Activated CD8-positive, alpha-beta memory T cell treated with anti-CD3 and anti-CD28 coated beads, Interleukin-2, amount 50 U/mL, for 48 hours (primary cell): ENCODE measurements around the gene DCANP1.
"Not testable (repeated sequence)": the region's sequence is repeated elsewhere in the genome, so short reads cannot be mapped to it uniquely, and the experiment has no call there.

ENCODE experiments used
- DNase-seq: peaks from one replicate; pipeline ENCODE4 v3.0.0-alpha.2; 2020

Gene DCANP1, protein sequence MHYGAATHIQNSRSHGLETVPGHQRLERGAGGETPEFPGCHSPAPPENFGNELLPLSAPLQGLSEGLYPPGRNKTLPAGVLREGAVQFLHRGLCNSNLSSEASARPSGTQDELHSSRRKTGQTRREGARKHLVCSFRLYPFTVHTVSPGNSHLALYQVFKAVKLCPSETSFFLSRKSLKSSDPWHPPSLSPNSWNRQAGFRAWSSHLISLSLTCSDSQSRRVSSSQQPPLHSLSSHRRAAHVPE

DNA sequence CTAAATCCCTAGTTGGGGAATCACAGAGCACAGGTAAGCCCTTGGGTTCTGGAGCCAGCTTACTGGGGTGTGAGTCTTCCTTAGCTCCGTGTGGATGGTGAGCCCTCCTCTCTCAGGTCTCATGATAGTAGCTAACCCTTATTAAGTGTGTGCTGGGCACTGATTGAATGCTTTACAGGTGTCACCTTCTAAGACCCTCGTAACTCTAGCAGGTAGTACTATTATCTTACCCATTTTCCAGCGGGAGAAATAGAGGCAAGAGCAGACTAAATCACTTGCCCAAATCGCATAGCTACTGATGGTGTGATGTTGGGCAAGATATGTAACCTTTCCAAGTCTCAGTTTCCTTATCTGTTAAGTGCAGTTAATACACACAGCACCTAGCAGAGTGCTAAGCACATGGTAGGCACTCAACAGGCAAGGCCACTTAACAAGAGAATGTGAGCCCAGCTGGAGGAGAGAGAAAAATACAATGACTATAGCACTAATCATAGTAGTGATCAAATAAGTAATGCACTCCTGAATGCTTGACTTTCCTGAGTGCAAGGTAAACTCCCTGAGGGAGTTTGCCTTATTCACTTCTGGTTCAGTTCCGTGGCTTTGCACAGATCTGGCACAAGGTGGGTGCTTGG lies at the start of gene DCANP1:
Gene DCANP1, minus strand, starts transcription at position 51 of the 632 bp plus-strand sequence. CDS start 240 bp downstream, outside the sequence.
- DNase-seq, result peak; percentile 8

DNA sequence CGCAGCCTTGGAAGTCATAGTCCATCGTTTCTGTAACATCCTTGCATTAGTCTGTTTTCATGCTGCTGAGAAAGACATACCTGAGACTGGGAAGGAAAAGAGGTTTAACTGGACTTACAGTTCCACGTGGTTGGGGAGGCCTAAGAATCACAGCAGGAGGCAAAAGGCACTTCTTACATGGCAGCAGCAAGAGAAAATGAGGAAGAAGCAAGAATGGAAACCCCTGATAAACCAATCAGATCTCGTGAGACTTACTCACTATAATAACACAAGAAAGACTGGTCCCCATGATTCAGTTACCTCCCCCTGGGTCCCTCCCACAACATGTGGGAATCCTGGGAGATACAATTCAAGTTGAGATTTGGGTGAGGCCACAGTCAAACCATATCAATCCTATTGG lies 48.4 kb upstream of the DCANP1 start:
- not testable (repeated sequence) for DNase-seq

DNA sequence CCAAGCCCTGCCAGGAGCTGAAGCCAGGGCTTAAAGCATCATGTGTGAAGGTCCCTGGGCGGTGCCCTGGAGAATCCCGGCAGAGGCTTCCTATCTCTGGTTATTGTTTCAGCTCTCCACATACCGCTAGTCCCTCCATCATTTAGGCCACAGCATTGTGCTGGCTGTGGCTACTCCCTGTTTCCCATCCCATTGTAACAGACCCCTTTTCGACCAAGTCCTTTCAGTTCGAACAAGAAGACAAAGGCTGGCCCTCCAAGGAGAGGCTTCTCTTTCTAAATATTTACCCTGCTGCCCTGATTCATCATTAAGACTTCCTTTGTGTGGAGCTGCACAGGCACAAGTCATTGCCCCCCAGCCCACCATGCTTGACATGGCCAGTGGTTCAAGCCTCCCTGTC lies 47.0 kb upstream of the DCANP1 start:
- no peak for DNase-seq

DNA sequence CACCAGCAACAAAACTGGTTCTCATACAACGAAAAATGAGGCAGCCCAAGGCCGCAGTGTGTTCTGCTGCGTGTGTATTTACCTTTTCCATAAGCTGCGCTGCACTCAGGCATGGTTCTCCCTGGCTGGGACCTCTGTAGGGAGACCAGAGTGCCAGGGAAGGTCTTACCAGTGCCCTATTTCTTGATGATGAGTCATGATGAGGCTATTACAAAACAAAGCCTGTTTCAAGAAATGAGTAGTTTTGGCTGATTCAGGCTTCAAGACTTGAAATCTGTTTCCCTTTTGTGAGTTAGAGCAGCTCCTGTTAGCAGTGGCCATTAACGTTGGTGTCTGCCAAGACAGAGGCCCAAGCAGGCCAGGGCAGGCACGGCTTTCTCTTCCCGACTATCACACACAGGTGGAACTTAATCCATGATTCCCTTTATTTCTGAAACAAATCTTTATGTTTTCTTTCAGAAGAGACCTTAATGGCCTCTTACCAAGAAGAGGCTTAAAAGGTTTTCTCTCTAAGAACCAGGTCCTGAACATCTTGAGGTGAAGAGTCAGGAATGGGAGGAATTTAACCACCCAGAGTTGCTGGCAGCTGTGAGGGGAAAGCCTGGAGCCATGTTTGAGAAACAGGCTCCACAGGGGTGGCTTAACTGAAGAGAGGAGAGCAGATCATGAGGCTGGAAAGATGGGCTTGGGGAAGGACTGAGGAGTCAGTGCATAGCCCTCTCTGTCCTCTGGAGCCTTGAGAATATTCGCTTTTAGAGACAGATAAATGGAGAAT lies 46.4 kb upstream of the DCANP1 start:
- no peak for DNase-seq

DNA sequence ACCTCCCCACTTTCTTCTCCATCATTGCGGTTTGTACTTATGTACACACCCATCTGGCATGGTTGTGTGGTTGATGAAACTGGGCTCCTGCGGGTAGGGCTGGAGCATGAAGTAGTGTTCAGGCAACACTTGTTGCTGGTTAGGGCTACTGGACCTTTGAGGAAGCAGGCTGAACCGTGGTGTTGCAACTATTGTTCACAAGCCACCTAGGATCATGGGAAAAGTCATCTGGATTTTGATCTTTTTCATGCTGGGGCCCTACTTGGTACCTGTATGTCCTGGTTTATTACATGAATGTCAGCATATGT lies 45.1 kb upstream of the DCANP1 start:
- no peak for DNase-seq

DNA sequence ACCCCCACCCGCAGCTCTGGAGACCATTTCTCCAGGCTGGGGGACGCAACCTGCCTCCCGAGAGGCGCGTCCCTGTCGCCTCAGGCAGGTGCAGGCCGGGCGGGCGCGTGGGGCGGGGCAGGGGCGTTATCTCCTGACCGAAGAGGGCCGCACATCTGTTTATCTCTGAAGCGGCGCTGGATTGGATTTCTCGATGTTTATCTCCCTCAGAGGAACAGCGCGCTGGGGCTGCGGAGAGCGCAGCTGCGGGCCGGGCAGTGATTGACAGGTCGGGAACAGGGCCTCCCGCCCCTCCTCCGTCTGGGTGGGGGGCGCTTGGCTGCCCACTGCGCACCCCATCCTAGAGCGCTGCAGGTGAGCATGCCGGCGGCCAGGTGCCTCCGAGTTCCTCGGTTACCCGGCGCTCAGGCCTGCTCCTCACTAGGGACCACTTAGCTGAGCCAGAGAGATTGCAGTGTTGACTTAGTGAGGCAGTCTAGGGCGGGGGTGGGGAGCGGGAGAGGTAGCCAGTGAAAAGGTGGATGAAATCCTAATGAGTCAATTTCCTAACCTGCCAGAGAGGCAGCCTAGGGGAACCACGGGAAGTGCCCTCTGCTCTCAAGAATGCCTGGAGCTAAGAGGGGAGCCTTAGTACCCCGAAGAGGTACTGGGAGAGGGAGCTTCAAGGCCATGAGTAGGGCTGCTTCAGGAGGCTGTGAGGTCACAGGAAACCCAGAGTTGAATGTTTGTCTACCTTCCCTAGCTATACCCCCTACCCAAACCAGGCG lies 44.6 kb upstream of the DCANP1 start:
- no peak for DNase-seq

DNA sequence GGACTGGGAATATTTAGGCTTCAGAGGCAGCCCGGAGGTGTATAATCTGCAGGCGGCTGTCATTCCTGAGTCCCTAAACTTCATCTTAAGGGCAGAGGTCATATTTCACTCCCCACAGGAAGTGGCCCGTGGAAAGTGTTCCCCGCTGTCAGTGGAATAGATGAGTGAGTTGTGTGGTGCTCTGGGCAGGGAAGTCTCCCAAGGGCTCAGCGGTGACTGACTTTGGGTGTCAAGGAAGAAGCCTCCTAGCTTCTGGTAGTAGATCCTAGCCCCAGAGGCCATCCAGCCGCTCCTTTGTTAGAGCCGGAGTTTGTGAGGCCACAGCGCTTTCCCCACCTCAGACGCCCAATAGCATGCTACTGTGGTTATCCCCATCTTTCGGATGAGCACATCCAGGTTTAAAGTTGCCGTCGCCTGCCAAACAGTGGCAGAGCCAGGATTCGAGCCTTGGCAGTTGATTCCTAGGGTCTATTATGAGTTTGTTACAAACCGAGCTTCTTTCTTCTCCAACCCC lies 43.9 kb upstream of the DCANP1 start:
- no peak for DNase-seq

DNA sequence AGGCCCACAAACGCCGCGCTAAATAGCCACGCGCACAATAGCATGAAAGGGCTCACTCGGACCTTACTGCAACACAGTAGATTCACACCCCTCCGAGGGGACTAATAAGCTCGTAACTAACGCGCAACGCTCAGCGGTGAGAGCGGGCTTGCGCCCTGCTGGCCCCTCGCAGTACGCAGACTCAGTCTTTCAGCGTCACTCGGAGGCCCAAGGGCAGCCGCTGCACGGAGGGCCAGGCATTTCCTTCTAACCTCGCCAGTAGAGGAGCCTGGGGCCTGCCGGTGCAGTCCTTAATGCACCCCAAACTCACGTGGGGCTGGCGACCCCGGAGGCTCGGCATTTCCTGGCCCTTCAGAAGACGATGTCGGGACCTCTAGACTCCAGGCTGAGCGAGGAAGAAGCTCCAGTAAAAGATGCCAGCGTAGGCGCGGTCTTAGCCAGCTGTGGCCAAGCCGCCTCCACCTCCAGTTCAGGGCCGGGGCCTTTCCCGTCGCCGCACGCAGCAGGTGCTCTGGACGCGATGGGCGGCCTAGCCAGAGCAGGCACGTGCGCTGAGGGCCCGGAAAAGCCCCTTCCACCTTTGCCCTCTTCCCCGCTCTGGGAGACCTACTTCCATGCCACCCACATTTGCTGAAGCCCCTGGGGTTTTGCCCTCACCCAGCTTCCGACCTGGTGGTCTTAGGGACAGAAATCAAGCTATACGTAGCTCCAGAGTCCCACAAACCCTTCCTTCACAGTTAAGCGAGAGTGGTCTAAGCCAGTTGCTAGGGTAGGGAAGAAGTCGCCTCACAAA lies 43.3 kb upstream of the DCANP1 start:
- DNase-seq, result no peak

DNA sequence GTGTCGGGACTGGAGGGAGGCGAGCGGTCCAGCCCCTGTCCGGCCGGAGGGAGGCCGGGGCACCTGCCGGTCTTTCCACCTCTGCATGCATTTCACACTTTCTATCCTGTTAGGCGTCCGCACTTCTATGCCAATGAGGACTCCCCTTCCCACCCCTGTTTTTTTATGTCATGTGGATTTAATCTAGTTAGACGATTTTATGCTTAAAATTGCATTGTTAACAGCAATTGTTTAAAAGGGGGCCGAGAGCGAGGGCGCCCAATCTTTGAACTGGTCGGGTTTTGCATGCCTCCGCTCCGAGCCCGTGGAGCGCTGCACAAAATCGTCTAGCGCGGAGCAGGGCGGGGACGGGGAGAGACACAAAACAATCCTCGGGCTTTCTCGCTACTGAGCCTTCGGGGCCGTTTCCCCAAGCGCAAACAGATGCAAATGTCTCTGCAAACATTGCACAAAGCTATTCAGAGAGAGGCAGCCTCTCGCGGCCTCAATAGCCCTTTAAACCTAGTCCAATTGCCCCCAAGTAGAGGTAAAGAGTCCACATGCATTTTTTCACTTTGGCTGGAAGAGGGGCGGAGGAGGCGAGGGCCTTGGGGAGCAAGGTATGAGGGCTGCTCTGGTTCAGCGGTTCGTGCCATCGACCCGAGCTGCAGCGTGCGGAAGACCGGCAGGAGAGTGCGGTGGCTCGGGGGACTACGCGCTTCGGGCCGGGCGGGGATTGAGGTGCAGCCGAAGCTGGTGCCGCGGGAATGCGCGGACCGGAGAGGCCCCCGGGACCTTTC lies 42.5 kb upstream of the DCANP1 start:
- DNase-seq, result no peak

DNA sequence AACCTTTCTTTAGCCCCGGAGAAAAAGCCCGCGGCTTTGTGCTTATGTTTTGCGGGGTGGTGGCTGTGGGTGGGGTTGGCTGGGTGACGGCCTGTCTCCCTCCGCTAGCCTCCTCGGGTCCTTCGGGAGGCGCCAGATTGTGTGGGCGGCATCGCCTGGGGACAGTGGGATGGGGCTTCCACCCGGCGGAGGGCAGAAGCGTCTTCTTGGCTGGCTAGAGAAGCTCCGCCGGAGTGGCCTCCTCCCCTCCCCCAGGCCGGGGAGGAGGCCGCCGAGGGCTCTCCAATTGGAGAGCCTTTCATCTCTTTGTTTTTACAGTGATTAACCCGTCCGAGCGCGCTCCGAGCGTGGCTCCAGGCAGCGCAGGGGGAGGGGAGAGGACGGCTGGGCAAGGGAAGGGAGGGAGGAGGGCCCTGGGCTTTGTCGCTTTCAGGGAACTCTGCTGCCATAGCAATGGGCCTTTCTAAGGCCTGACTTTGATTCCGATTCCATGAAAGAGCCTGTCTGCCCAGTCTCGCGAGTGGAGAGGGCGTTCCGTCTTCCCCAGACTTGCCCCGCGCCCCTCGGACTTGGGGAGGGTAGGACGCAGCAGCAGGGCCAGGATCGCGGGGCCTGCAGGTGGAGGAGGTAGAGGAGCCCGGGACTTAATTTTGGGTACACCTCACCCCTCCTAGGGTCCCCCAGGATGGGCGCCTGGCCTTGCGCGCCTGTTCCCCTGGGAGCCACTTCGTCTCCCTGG lies 41.7 kb upstream of the DCANP1 start:
- no peak for DNase-seq

DNA sequence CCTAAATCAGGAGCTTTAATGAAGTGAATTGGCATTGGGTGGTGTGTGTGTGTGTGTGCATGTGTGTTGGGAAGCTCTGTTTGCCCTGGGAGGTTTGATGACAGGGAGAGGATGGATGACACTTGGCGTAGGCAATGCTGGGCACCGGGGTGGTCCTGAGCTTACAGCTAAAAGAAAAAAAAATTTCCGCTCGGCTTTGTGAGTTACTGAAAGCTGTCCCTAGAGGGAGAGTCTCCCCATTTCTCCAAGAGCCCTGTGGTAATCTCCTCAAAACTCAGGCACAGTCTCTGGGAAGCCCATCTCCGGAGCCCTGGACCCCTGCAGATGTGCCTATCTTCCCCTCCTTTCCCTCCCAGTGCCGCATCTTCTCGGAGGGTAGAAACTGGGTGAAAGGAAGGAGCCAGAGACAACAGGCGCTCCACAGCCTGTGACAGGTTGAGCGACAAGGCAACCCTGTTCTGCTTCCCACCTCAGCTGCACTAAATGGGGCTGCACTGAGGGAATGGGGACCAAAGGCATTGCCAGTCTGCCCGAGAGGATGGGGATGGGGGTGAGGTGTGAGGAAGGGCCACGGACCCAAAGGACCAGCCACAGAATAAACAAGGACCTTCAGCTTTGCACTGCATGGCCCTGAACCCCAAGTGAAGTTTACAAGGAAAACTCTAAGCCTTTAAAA lies 40.8 kb upstream of the DCANP1 start:
- no peak for DNase-seq

DNA sequence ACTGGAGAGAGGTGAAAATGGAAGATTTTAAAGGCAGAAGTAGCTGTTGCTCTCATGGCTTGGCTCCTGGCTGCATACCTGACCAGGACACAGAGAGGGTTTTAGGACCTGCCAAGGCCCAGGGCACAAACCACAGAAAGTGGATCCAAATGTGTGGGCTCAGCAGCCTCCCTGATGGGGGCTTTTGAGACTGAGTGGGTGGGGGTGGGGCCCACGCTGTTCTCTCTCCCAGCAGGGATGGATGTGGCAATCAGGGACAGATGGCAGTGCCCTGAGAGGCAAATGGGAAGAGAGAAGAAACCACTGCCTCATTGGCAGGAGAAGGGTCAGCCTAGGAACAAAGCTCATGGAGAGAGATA lies 39.9 kb upstream of the DCANP1 start:
- DNase-seq, result no peak

DNA sequence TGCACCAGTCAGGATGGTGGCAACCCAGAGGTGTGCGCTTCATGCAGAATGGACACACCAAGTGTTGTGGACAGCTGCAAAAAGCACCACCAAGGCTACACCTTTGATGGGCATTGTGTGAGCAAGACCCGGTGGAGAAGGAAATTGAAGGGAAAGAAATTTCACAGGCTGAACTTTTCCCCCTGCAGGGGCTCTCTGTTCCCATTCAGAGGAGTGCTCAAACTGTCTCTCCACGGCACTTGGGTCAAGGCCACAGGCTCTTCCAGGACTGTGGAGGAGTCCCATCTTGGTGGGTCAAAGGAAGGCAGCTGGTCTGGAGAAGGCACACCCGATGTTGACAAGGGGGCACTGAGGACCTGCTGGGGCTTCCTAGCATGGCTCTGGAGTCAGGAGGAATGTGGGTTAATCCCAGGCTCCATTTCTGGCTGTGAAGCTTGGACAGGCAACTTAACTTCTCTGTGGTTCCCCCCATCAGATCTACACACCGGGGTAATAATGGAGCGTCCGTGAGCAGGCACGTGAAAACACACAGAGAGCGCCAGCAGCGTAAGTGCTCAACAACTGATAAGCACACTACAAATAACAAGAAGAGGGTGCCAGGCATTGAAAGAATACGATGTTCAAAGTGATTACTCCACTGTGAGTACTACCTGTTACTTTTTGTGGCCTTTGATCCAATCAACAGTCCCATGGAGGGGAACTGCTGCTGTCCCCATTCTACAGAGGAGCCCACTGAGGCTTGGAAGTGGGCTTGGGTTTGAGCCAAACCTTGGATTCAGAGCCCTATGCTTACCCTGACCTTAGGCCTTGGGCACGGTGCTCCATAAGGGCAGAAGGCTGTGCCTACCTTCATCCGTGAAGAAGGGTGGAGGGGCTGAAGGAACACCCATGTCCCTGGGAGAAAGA lies 39.2 kb upstream of the DCANP1 start:
- no peak for DNase-seq

DNA sequence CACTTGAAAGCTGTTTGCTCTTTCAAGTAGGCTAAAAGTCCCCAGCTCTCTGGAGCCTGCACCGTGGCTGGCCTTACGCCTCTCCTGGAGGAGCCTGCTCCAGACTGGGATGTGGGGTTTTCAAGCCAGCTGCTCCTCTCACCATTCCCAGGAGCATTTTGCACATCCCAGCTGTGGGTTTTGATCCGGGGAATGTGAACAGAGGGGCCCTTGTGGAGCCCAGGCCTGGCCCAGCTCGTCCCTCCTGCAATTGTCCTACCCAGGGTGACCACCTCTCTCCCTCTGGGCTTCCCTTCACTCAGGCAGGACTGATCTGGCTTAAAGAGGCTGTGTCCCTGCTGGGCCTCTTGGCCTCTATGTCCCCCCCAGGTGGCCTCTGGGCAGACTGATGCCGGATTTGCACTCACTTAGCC lies 37.5 kb upstream of the DCANP1 start:
- no peak for DNase-seq

DNA sequence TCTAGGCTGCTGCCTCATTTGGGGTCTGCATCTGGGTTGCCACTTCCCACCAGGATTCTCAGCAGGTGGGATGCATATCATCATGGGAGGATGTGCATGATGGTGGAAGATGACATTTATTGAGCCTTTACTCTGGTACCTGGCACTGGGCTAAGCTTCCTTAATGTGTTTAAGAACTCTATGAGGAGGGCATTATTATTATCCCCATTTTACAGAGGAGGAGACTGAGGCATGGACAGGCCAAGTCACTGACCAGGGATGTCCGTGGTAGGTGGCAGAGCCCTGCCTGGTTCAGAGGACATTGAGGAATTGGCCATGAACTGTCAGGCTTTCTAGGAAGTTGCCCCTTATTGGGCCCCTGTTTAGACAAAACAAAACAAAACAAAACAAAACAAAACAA lies 36.1 kb upstream of the DCANP1 start:
- no peak for DNase-seq

DNA sequence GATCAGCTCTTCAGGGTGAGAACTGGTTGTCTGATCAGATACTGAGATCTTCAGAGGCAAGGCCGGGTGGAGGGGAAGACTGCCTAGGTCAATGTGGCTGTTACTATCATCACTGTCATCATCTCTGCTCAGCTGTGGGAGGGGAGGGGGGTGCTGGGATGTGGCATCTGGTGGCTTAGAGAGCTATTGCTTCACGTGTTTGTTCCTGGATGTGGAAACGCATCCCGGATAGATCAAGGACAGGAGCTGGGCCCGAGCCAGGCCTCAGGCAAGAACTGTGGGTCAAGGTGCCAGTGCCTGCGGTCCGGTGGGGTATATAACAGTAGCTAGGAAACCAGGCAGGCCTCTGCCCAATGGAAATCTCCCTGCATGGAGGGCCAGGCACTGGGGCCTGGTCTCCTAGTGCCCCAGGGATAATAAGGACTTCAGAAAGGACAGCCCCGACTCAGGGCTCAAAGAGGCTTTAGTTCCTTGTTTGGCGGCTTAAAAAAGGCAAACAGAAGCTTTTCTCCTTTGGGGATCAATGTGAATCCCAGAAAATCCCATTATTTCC lies 35.3 kb upstream of the DCANP1 start:
- DNase-seq, result no peak

DNA sequence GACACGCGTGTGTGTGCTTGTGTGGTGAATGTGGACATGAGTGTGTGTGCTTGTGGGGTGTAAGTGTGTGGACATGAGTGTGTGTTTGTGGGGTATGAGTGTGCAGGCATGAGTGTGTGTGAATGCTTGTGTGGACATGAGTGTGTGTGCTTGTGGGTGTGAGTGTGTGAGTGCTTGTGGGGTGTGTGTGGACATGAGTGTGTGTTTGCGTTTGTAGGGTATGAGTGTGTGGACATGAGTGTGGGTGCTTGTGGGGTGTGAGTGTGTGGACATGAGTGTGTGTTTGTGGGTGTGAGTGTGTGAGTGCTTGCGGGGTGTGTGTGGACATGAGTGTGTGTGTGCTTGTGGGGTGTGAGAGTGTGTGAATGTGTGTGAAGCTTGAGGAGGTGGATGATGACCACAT lies 34.8 kb upstream of the DCANP1 start:
- no peak for DNase-seq

DNA sequence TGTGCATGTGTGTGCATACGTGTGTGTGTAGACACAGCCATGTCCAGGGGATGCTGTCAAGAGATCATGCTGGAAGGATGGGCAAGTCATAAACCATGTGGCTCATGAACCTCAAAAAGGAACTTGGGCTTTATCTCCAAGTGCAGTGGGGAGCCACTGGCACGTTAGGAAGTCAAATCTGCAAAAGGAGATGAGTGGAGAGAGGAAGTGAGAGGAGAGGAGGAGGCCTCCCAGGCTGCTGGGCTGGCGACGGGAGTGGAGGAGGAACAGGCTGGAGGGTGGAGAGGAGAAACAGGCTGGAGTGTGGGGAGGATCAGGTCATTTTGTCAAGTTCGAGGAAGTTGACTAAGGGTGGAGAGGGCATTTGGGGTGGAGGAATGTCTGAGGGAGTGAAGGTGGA lies 34.2 kb upstream of the DCANP1 start:
- no peak for DNase-seq

DNA sequence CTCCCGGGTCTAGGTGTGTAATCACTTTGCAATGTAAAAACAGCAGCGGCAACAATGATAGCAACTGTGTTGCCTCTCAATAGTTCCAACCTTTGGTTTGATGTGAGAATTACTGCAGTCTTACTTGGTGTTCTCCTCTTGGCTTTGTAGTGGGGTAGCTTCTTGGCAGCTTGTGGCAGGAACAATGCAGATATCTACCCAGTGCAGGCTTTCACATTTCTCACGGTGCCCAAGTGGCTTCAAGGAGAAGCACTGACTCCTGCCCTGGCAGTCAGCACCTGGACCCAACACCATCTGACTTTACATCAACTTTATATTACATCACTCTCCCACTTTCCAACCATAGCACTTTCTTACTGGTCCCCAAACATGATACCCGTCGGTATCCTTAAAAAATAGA lies 33.4 kb upstream of the DCANP1 start:
- DNase-seq, result no peak
